Liver (tissue), 3 donors: ENCODE data around the gene ARHGEF28.

Experiments
- RAD21 ChIP-seq, 2 donors: IDR thresholded peaks; 2 replicates each; pipeline ENCODE4 v1.6.1; 2016; ENCODE audit warnings: antibody characterized with exemption in 2 of 2, mild to moderate bottlenecking in 2 of 2
- REST ChIP-seq: IDR thresholded peaks from 2 replicates; pipeline ENCODE4 v1.6.1; 2016; ENCODE audit warnings: antibody characterized with exemption, mild to moderate bottlenecking
- TF ChIP-seq, protein P1 (sequence below): fragments of 150-350 bp; IDR thresholded peaks from 2 replicates; pipeline ENCODE4 v1.5.1; 2017; ENCODE audit warnings: improper control_type of control experiment, low read depth, low read length; ENCODE audit not compliant: missing input control
- donor health status: healthy.
- donor health status: healthy.

DNA sequence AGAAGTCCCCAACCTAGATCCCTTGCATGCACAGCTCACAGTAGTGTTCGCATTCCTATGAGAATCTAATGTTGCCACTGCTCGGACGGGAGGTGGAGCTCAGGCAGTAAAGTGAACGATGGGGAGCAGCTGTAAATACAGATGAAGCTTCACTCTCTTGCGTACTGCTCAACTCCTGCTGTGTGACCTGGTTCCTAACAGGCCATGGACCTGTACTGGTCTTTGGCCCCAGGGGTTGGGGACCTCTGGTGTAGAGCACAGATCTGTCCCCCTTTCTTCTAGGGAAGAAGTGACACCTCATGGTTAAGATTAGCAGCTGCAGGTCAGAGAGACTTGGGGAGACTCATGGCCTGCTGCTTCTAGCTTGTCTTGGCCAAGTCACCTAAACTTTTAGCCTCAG lies 7.1 kb downstream of the ARHGEF28 start:
- TF ChIP-seq, protein P1, sequence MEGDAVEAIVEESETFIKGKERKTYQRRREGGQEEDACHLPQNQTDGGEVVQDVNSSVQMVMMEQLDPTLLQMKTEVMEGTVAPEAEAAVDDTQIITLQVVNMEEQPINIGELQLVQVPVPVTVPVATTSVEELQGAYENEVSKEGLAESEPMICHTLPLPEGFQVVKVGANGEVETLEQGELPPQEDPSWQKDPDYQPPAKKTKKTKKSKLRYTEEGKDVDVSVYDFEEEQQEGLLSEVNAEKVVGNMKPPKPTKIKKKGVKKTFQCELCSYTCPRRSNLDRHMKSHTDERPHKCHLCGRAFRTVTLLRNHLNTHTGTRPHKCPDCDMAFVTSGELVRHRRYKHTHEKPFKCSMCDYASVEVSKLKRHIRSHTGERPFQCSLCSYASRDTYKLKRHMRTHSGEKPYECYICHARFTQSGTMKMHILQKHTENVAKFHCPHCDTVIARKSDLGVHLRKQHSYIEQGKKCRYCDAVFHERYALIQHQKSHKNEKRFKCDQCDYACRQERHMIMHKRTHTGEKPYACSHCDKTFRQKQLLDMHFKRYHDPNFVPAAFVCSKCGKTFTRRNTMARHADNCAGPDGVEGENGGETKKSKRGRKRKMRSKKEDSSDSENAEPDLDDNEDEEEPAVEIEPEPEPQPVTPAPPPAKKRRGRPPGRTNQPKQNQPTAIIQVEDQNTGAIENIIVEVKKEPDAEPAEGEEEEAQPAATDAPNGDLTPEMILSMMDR: no peak
- TF ChIP-seq REST (no peak), RAD21 (IDR thresholded peaks at IDR 0.05) (peak in 1 of 2 donors; percentile 37)
